Ovary (tissue), 9 donors: ENCODE results near the gene GLIPR1L1. TPM values are rescaled to one million over a fixed set of nuclear protein-coding genes. Genes with fewer than 3 reads are reported as not detected.

ENCODE experiments used
- DNase-seq, 5 donors: peaks; one replicate each; pipeline ENCODE4 v3.0.0-alpha.2; 2019 to 2020
- H3K27ac ChIP-seq, 2 donors: fragments of 200-600 bp; one replicate each; pipeline versions ENCODE4 v1.5.1 to v1.8.0; 2019 to 2022
- H3K27me3 ChIP-seq: fragments of 200-600 bp; one replicate; pipeline ENCODE4 v1.8.0; 2022
- H3K36me3 ChIP-seq: fragments of 200-600 bp; sonication (generic); one replicate; pipeline ENCODE4 v1.5.1; 2019
- H3K4me1 ChIP-seq: one replicate; pipeline ENCODE4 v1.8.1; 2013; ENCODE audit warnings: mild to moderate bottlenecking, moderate library complexity; ENCODE audit not compliant: insufficient read depth
- H3K4me3 ChIP-seq: fragments of 200-600 bp; sonication (generic); one replicate; pipeline ENCODE4 v1.5.1; 2017
- H3K9me3 ChIP-seq, 2 donors: fragments of 200-600 bp in 1 of 2; sonication (generic) in 1 of 2; one replicate each; pipeline versions ENCODE4 v1.5.1 to v1.8.1; 2013 to 2019; ENCODE audit warnings: mild to moderate bottlenecking in 1 of 2, moderate library complexity in 1 of 2
- EP300 ChIP-seq: sonication (generic); formaldehyde crosslinking; IDR thresholded peaks from one replicate; pipeline ENCODE4 v1.6.1; 2017; ENCODE audit warnings: antibody characterized with exemption
- POLR2A ChIP-seq: fragments of 450-650 bp; IDR thresholded peaks from one replicate; pipeline ENCODE4 v1.6.1; 2017; ENCODE audit warnings: antibody characterized with exemption, mild to moderate bottlenecking, moderate library complexity
- WGBS, 3 donors: extraction: QIAGEN DNeasy Blood & Tissue Kit in 1 of 3; methylation state at CpG; one replicate each; pipeline versions ENCODE4 v1.1.5 to v1.1.7; 2013 to 2017; 5-methylcytosine and 5-hydroxymethylcytosine counted together
- intact Hi-C, 4 donors: fragments of 100-400 bp; cut with DNase I; formaldehyde crosslinking; loops; one replicate each; pipeline versions ENCODE4 v1.11.0 to v1.15.1; 2022 to 2023
- polyA plus RNA-seq, 2 donors: library from polyadenylated mRNA; stranded (reverse); fragments of 200-250 nt in 1 of 2; fragments of 350-450 nt in 1 of 2; fragmentation: Illumina TruSeq in 1 of 2; extraction: RNeasy Lipid Tissue Mini Kit (QIAGEN cat#74804) in 1 of 2; gene quantifications; one replicate each; pipeline ENCODE4 v1.2.3, GENCODE V29; 2013 to 2014
- total RNA-seq, 7 donors: library from RNA; depleted of rRNA in 2 of 7; stranded (reverse); fragments of >200 nt in 2 of 7; fragmentation: NEBNext Ultra II Directional in 3 of 7; extraction: Animal tissue kit (Norgen Biotek cat#: 25700) in 3 of 7; gene quantifications; one replicate each; pipeline versions ENCODE4 v1.1.0 to v1.2.4, GENCODE V29; 2016 to 2023
- TF ChIP-seq, protein P1 (sequence below), 3 donors: fragments of 450-650 bp in 2 of 3; fragments of 200-600 bp in 1 of 3; IDR thresholded peaks; one replicate each; pipeline versions ENCODE4 v1.5.1 to v1.8.0; 2016 to 2022; ENCODE audit warnings: antibody characterized with exemption in 3 of 3, mild to moderate bottlenecking in 1 of 3
- donor health status: DM: no; HTN: no; CAD: no; lungs with moderate emphysema.
- donor health status: DM: no; HTN: no; CAD: no.
- donor health status: Bipolar disorder and iron deficiency.
- donor health status: DM: yes; HTN: yes; CAD: no.
- donor health status: DM: no; HTN: no; CAD: no.
- donor health status: DM: yes; HTN: yes; CAD: no.

Gene GLIPR1L1
- total and polyA plus RNA-seq, 9 donors: not detected

DNA sequence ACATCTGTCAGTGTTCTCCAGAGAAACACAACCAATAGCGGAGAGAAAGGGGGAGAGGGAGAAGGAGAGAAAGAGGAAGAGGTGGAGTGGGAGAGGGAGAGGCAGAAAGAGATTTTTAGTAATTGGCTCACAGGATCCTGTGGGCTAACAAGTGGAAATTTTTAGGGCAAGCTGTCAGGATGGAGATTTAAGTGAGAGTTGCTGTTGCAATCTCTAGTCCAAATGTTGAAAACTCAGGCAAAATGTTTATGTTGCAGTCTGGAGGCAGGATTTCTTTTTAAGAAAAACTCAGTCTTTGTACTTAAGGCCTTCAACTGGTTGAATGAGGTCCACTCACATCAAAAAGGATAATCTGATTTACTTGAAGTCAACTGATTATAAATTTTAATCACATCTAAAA lies 43.9 kb downstream of the GLIPR1L1 start:
- H3K9me3 ChIP-seq: no peaks in the 10 kb centered on the region
- H3K27me3 ChIP-seq: no peaks in the 10 kb centered on the region
- H3K4me3 ChIP-seq: no peak overlapping the region
- WGBS, 3 donors: 74 to 88% (median 86%) methylated on average over 1 of the region's 1 CpG
- no peak for DNase-seq
- intact Hi-C loops: no loop called here
- H3K36me3 ChIP-seq: no peaks in the 10 kb centered on the region
- TF ChIP-seq, protein P1, sequence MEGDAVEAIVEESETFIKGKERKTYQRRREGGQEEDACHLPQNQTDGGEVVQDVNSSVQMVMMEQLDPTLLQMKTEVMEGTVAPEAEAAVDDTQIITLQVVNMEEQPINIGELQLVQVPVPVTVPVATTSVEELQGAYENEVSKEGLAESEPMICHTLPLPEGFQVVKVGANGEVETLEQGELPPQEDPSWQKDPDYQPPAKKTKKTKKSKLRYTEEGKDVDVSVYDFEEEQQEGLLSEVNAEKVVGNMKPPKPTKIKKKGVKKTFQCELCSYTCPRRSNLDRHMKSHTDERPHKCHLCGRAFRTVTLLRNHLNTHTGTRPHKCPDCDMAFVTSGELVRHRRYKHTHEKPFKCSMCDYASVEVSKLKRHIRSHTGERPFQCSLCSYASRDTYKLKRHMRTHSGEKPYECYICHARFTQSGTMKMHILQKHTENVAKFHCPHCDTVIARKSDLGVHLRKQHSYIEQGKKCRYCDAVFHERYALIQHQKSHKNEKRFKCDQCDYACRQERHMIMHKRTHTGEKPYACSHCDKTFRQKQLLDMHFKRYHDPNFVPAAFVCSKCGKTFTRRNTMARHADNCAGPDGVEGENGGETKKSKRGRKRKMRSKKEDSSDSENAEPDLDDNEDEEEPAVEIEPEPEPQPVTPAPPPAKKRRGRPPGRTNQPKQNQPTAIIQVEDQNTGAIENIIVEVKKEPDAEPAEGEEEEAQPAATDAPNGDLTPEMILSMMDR (IDR thresholded peaks at IDR 0.05): no peak
- no peak for TF ChIP-seq EP300
- TF ChIP-seq POLR2A: no peak
- no peak overlapping the region for H3K27ac ChIP-seq
- no peaks in the 10 kb centered on the region for H3K4me1 ChIP-seq

DNA sequence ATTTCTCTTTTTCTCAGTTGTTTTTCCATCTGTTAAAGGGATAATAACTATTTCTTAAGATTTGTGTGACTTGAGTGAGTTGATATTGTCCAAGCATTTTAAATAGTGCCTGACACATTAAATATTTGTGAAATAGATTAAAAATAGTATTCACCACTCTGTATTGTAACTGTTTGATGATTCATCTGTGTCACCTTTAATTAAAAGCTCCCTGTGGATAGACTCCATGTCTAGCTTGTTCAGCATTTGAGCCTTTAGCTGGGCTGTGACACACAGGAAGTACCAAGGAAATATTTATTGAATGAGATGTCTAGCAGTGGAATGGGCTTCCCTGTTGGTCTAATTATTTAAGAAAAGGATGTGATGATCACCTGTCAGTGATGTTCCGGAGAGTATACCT lies 54.6 kb downstream of the GLIPR1L1 start:
- H3K27me3 ChIP-seq: no peaks in the 10 kb centered on the region
- intact Hi-C loops: no loop called here
- no peak for DNase-seq
- no peaks in the 10 kb centered on the region for H3K4me1 ChIP-seq
- TF ChIP-seq, protein P1 (IDR thresholded peaks at IDR 0.05): no peak
- TF ChIP-seq EP300 (no peak), POLR2A (no peak)
- H3K27ac ChIP-seq: peak overlapping the region in 1 of 2 donors; percentile 93
- no peaks in the 10 kb centered on the region for H3K9me3 ChIP-seq
- WGBS, 3 donors: 88 to 92% (median 88%) methylated on average over 1 of the region's 1 CpG
- no peak overlapping the region for H3K4me3 ChIP-seq
- no peaks in the 10 kb centered on the region for H3K36me3 ChIP-seq

DNA sequence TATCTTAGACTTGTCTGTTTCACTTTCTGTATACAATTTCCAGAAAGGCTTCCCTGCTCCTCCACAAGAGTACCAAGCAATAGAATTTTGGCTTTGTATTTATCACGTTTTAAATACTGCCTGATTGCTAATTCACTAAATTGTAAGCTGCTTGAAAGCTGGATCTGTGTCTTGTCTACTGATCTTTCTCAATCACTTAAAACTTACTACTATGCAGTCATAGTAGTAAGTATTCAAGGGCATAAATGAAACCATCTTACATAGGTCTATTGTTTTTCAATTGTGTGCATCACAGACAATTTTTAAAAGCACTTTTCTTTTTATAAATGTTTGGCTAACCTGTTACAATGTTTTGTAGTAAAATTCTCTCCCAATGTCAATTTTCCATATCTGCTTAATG lies 55.2 kb downstream of the GLIPR1L1 start:
- peak overlapping the region in 1 of 2 donors; percentile 93 for H3K27ac ChIP-seq
- 6 to 8% (median 7%) methylated on average over 1 of the region's 1 CpG for WGBS, 3 donors
- no peaks in the 10 kb centered on the region for H3K36me3 ChIP-seq
- DNase-seq: no peak
- H3K27me3 ChIP-seq: no peaks in the 10 kb centered on the region
- H3K4me1 ChIP-seq: no peaks in the 10 kb centered on the region
- H3K9me3 ChIP-seq: no peaks in the 10 kb centered on the region
- TF ChIP-seq POLR2A: no peak
- TF ChIP-seq, protein P1 (IDR thresholded peaks at IDR 0.05): no peak
- no peak for TF ChIP-seq EP300
- intact Hi-C loops: no loop called here
- H3K4me3 ChIP-seq: peak overlapping the region; percentile 50

DNA sequence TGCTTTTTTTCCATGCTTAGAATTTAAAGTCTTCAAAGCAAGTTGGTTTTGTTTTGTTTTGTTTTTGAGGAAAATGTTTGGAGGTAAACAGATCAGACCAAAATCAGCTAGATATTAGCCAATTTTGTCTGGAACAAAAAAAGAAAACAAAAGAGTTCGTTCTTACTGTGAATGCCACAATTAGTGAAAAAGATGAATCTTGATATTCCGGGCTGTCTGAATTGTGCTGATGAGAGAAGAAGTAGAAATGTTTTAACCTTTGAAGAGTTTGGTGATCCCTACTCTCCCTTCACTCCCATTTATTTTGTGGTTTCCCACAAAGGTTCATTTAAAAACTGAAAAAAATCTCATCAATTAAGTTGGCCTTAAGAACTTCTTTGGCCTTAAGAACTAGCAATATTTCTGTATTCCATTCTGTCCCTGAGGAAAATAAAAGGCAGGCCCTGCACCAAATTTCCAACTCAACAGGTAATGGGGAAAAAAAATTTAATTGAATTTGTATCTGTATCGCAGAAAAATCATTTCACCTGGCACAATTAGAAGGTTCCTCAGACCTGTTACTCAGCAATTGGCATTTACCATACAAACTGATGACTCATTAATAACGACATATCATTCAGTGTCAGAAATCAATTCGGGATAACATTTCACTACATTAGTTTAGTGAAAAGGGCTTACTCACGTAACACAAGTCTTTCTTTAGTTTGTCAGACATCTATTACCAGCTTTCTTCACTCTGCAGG lies 55.9 kb downstream of the GLIPR1L1 start:
- WGBS, 3 donors: 13 to 18% (median 14%) methylated on average over 6 of the region's 6 CpGs
- no peaks in the 10 kb centered on the region for H3K27me3 ChIP-seq
- H3K4me1 ChIP-seq: no peaks in the 10 kb centered on the region
- H3K27ac ChIP-seq: peak overlapping the region; percentile 90 to 93
- H3K36me3 ChIP-seq: no peaks in the 10 kb centered on the region
- intact Hi-C loops: no loop called here
- no peaks in the 10 kb centered on the region for H3K9me3 ChIP-seq
- DNase-seq: no peak
- TF ChIP-seq EP300 (no peak), POLR2A (no peak)
- TF ChIP-seq, protein P1 (IDR thresholded peaks at IDR 0.05): no peak
- H3K4me3 ChIP-seq: peak overlapping the region; percentile 50
